GM10266 (cell line): ENCODE data around the gene B4GALNT3.

Experiments
- DNase-seq: peaks from one replicate; pipeline ENCODE4 v3.0.0; 2012; ENCODE audit errors: extremely low spot score
- CTCF ChIP-seq: IDR thresholded peaks from 2 replicates; pipeline ENCODE4 v1.5.1; 2012; ENCODE audit warnings: mild to moderate bottlenecking, low read depth; ENCODE audit not compliant: control insufficient read depth, insufficient read depth; ENCODE audit errors: missing control alignments

The B4GALNT3 gene

GRCh38 chr12:544941-545635 lies 85.3 kb downstream of the B4GALNT3 start:
- no peak for TF ChIP-seq CTCF
- no peak for DNase-seq

DNA sequence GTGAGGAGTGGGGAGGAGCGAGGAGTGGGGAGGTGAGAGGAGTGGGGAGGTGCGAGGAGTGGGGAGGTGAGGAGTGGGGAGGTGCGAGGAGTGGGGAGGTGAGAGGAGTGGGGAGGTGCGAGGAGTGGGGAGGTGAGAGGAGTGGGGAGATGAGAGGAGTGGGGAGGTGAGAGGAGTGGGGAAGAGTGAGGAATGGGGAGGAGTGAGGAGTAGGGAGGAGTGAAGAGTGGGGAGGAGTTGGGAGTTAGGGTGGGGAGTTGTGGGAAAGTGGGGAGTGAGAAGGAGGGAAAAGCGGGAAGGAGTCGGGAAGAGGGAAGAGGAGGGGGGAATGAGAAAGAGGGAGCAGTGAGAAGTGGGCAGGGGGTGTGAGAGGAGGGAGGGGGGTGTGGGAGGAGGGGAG lies 86.1 kb downstream of the B4GALNT3 start:
- no peak for DNase-seq

DNA sequence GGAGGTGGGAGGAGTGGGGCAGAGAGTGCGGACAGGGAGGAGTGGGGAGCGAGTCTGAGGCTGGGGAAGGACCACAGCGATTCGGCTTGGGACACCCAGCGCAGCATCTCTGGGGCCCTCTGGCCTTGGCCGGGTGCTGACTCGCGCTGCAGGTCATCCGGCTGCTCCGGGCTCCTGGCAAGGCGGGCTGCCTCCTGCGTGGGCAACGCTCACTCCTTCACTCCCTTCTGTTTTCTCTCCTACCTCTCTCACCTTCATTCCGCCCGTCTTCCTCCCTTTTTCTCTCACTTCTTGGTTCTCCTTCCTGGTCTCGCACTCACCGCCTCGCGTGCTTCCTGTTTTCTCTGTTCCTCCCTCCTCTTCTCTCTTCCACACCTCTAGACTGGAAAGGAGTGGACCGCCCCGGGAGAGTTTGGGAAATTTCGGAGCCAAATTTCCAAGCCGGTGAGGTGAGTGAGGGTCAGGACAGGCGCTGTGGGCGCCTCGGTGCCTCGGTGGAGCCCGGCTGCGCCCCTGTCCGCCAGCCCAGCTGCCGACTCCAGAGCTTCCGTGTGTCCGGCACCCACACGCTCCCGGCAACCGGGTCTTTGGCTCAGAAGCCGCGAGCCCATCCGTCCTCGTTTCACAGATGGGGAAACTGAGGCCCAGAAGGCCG lies 86.7 kb downstream of the B4GALNT3 start:
- no peak for DNase-seq
- TF ChIP-seq CTCF: no peak

More for the DNA sequence above, 86.1 kb downstream of the B4GALNT3 start:
- no peak for TF ChIP-seq CTCF

GRCh38 chr12:546920-547845 lies 87.4 kb downstream of the B4GALNT3 start:
- peak; percentile 90 for DNase-seq

DNA sequence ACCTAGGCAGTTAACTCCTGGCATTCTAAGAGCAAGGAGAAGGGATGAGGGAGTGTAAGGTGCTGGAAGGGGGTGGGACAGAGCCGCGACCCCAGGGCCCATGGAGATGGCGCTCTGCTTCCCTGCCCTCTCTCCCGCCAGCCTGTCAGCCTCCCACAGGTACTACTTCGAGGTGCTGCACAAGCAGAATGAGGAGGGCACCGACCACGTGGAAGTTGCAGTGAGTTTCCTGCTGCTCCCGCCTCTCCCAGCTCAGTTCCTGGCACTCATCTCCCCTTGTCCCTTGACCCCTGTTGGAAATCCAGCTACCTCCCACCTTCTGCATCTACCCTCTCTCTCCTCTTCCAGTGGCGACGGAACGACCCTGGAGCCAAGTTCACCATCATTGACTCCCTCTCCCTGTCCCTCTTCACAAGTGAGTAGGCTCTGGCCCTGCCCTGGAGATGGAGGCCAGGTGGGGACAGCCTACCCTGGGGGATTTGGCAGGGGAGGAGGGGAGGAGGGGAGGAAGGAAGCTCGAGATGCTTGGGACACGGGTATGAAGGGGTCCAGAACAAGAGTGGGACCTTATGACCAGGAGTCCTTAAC lies 88.2 kb downstream of the B4GALNT3 start:
- DNase-seq: no peak
- TF ChIP-seq CTCF: no peak

More at GRCh38 chr12:546920-547845, 87.4 kb downstream of the B4GALNT3 start:
- TF ChIP-seq CTCF: peak; percentile 99

DNA sequence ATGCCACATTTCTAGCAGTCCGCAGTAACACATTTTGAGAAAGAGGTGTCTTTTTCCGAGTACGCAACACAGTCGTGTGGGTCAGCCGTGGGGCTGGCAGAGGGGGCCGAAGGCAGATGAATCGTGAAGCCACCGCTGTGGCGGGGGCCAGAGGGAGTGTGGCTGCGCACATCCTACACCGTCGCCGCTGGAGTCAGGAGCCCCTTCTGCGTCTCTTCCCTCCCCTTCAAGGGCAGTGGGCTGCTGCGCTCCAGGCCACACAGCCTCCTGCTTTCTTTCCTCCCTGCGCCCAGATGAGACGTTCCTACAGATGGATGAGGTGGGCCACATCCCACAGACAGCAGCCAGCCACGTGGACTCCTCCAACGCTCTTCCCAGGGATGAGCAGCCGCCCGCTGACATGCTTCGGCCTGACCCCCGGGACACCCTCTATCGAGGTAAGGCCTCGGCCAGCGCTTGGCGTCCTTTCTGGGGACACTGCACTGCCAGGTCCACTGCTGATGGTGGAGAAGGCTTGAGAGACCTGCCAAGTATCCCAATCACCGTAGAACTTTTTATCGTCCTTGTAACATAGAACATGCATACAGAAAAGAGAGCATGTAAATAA lies 89.8 kb downstream of the B4GALNT3 start:
- no peak for TF ChIP-seq CTCF
- DNase-seq: no peak
